Upper lobe of left lung (tissue), 4 donors: ENCODE measurements around the gene INO80E.

ENCODE experiments used
- POLR2A ChIP-seq, 4 donors: fragments of 450-650 bp; IDR thresholded peaks; one replicate each; pipeline ENCODE4 v1.5.1; 2016 to 2017; ENCODE audit warnings: antibody characterized with exemption in 4 of 4, mild to moderate bottlenecking in 2 of 4
- TF ChIP-seq, protein P1 (sequence below), 6 experiments: fragments of 450-650 bp in 4 of 6; fragments of 200-600 bp in 2 of 6; sonication (generic) in 2 of 6; IDR thresholded peaks; one replicate each; pipeline ENCODE4 v1.5.1; 2016 to 2019; ENCODE audit warnings: antibody characterized with exemption in 6 of 6

DNA sequence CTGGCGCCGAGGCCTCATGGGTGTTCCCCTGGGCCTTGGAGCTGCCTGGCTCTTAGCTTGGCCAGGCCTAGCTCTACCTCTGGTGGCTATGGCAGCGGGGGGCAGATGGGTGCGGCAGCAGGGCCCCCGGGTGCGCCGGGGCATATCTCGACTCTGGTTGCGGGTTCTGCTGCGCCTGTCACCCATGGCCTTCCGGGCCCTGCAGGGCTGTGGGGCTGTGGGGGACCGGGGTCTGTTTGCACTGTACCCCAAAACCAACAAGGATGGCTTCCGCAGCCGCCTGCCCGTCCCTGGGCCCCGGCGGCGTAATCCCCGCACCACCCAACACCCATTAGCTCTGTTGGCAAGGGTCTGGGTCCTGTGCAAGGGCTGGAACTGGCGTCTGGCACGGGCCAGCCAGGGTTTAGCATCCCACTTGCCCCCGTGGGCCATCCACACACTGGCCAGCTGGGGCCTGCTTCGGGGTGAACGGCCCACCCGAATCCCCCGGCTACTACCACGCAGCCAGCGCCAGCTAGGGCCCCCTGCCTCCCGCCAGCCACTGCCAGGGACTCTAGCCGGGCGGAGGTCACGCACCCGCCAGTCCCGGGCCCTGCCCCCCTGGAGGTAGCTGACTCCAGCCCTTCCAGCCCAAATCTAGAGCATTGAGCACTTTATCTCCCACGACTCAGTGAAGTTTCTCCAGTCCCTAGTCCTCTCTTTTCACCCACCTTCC is 8.5 kb upstream of the INO80E start:
- no peak for TF ChIP-seq POLR2A (IDR thresholded peaks at IDR 0.05)
- TF ChIP-seq, protein P1, sequence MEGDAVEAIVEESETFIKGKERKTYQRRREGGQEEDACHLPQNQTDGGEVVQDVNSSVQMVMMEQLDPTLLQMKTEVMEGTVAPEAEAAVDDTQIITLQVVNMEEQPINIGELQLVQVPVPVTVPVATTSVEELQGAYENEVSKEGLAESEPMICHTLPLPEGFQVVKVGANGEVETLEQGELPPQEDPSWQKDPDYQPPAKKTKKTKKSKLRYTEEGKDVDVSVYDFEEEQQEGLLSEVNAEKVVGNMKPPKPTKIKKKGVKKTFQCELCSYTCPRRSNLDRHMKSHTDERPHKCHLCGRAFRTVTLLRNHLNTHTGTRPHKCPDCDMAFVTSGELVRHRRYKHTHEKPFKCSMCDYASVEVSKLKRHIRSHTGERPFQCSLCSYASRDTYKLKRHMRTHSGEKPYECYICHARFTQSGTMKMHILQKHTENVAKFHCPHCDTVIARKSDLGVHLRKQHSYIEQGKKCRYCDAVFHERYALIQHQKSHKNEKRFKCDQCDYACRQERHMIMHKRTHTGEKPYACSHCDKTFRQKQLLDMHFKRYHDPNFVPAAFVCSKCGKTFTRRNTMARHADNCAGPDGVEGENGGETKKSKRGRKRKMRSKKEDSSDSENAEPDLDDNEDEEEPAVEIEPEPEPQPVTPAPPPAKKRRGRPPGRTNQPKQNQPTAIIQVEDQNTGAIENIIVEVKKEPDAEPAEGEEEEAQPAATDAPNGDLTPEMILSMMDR (IDR thresholded peaks at IDR 0.05), result no peak
